ENCODE measurements around the gene FCSK.

Gene FCSK

GRCh38 chr16:70478169-70478568 lies 23.8 kb downstream of the FCSK start:
- no peak for DNase-seq (ENCODE audit: low read depth)
- H3K4me3 ChIP-seq (ENCODE audit: low read length), result no peak overlapping the region
- no peak for TF ChIP-seq CTCF (conservative IDR thresholded peaks at IDR 0.05; ENCODE audit: low read depth, low read length)

DNA sequence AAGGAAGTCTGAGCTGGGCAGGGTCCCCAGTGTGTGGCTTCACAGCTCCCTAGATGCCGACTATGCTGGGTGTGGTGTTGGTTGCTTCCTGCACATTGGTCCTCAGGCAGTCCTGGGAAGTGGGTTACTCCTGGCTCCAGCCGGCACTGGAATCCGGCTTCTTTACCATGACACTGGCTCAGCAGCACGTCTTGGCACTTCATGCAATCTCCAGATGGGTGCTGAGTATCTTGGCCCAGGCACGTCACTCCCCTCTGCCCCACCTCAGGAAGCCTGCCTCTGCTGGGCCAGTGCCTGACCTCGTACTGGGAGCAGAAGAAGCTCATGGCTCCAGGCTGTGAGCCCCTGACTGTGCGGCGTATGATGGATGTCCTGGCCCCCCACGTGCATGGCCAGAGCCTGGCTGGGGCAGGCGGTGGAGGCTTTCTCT lies 24.5 kb downstream of the FCSK start:
- DNase-seq (ENCODE audit: low read depth), result no peak
- TF ChIP-seq CTCF (conservative IDR thresholded peaks at IDR 0.05; ENCODE audit: low read depth, low read length), result no peak
- no peak overlapping the region for H3K4me3 ChIP-seq (ENCODE audit: low read length)

DNA sequence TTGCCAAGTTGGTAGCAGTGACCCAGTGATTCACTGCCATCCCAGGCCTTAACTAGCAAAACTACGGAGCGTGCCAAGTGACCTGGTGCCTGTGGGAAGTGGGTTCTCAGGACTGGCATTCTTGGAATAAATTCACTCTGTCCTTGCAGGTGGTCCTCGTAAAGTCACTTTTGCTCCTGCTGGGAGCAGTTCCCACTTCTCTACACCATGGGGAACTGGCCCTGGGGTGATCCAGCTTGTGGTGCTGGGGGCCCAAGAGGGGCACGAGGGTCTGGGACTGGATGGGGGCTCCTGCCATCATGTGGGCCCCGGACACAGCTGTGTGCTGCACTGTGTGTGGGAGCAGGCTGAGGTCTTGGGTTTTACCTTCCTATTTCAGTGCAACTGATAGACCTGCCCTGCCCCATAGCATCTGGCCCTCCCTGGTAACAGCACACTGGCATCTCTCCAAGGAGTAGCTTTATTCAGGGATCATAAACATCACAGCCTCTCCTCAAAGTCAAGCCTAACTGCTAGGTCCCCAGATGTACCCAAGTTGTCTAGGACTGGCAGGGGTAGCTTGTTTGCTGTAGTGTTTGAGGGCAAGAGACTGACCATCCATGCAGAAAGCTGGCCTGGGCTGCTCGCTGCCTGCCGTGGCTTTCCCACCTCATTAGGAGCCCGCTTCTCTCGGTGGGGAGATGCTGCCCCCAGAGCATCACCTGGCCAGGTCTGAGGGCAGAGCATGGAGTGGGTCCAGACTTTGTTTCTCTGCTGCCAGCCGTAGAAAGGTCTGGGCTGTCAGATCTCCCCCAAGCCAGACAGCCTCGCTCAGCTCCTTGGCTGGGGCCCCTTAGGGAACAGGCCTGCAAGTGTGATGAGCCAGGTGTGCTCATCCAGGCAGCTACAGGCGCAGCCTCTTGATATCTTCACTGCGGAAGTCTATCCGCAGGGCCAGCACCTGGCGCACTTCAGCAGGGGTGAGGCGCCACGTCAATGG lies 26.0 kb downstream of the FCSK start:
- TF ChIP-seq CTCF (conservative IDR thresholded peaks at IDR 0.05; ENCODE audit: low read depth, low read length), result no peak
- DNase-seq (ENCODE audit: low read depth), result no peak
- no peak overlapping the region for H3K4me3 ChIP-seq (ENCODE audit: low read length)

GRCh38 chr16:70481929-70482536 lies 27.6 kb downstream of the FCSK start:
- no peak for TF ChIP-seq CTCF (conservative IDR thresholded peaks at IDR 0.05; ENCODE audit: low read depth, low read length)
- H3K4me3 ChIP-seq (ENCODE audit: low read length), result no peak overlapping the region
- DNase-seq (ENCODE audit: low read depth), result no peak

DNA sequence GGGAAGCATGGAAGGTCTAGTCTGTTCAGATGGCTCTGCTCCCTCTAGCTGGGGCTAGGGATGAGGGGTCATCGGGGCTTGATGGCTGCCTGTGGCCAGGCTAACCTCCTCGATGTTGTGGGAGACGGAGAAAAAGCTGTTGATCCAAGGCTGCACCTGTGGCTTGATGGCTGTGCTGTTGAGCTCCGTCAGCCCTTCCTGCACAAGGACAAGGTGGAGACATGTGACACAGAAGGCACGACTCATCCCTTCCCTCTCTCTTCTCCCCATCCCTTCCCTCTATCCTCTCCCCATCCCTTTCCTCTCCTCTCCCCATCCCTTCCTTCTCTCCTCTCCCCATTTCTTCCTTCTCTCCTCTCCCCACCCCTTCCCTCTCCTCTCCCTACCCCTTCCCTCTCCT lies 28.2 kb downstream of the FCSK start:
- TF ChIP-seq CTCF (conservative IDR thresholded peaks at IDR 0.05; ENCODE audit: low read depth, low read length), result no peak
- DNase-seq (ENCODE audit: low read depth), result no peak

GRCh38 chr16:70483426-70483825 lies 29.0 kb downstream of the FCSK start:
- DNase-seq (ENCODE audit: low read depth), result no peak
- H3K4me3 ChIP-seq (ENCODE audit: low read length), result no peak overlapping the region

More for the DNA sequence above, 28.2 kb downstream of the FCSK start:
- no peak overlapping the region for H3K4me3 ChIP-seq (ENCODE audit: low read length)

More at GRCh38 chr16:70483426-70483825, 29.0 kb downstream of the FCSK start:
- TF ChIP-seq CTCF (conservative IDR thresholded peaks at IDR 0.05; ENCODE audit: low read depth, low read length), result no peak

Measured in retinal pigment epithelial cell (primary cell).